Right lobe of liver (tissue), 4 donors: ENCODE results near the gene FER.

ENCODE experiments used
- CTCF ChIP-seq, 4 donors: fragments of 200-600 bp in 3 of 4; fragments of 450-650 bp in 1 of 4; IDR thresholded peaks; one replicate each; pipeline versions ENCODE4 v1.5.1 to v1.8.0; 2016 to 2022; ENCODE audit warnings: antibody characterized with exemption in 4 of 4, mild to moderate bottlenecking in 2 of 4
- POLR2A ChIP-seq: fragments of 450-650 bp; IDR thresholded peaks from one replicate; pipeline ENCODE4 v1.6.1; 2017; ENCODE audit warnings: antibody characterized with exemption, mild to moderate bottlenecking
- donor health status: DM: no; HTN: no; CAD: no.
- donor health status: DM: no; HTN: no; CAD: no.
- donor health status: DM: no; HTN: yes; CAD: no.

- TF ChIP-seq CTCF (IDR thresholded peaks at IDR 0.05) (no peak), POLR2A (no peak)
Measured at GRCh38 chr5:109186759-109187158, 439.1 kb downstream of the FER start.
